Loucy (cell line): ENCODE measurements around the gene PYGL.

Experiments
- EZH2phosphoT487 ChIP-seq: fragments of 200-600 bp; IDR thresholded peaks from 2 replicates; pipeline ENCODE4 v1.6.1; 2018; ENCODE audit warnings: antibody characterized with exemption, mild to moderate bottlenecking, moderate library complexity, borderline replicate concordance
- TF ChIP-seq, protein P1 (sequence below): fragments of 200-600 bp; sonication (generic); conservative IDR thresholded peaks from 2 replicates; pipeline ENCODE4 v1.5.1; 2014; ENCODE audit warnings: mild to moderate bottlenecking, antibody characterized with exemption, low read length

GRCh38 chr14:50936882-50937281, 7.4 kb downstream of the PYGL start:
- no peak for TF ChIP-seq EZH2phosphoT487
- TF ChIP-seq, protein P1, sequence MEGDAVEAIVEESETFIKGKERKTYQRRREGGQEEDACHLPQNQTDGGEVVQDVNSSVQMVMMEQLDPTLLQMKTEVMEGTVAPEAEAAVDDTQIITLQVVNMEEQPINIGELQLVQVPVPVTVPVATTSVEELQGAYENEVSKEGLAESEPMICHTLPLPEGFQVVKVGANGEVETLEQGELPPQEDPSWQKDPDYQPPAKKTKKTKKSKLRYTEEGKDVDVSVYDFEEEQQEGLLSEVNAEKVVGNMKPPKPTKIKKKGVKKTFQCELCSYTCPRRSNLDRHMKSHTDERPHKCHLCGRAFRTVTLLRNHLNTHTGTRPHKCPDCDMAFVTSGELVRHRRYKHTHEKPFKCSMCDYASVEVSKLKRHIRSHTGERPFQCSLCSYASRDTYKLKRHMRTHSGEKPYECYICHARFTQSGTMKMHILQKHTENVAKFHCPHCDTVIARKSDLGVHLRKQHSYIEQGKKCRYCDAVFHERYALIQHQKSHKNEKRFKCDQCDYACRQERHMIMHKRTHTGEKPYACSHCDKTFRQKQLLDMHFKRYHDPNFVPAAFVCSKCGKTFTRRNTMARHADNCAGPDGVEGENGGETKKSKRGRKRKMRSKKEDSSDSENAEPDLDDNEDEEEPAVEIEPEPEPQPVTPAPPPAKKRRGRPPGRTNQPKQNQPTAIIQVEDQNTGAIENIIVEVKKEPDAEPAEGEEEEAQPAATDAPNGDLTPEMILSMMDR = no peak
